ENCODE data around the gene ZNF784. TPM values are rescaled to one million over a fixed set of nuclear protein-coding genes. Genes with fewer than 3 reads are reported as not detected.

Gene ZNF784
- total and polyA plus RNA-seq, 2 of the 13 experiments (the other 11 are each of a cell fraction or from before 2014, with no cell fraction given), result 4.1 to 4.2 TPM

- FAIRE-seq, result no peak
- in situ Hi-C loops (cut with HindIII; ENCODE audit: extremely low pct_ligation_motif_present, low pct_unique_long_range_greater_than_20kb), result no loop called here
- TF ChIP-seq ZNF773 (CRISPR knock-in tag; IDR thresholded peaks at IDR 0.05; ENCODE audit: borderline replicate concordance) (no peak), MLX (CRISPR knock-in tag; IDR thresholded peaks at IDR 0.05) (no peak), DBP (CRISPR knock-in tag; IDR thresholded peaks at IDR 0.05; ENCODE audit: not compliant biosample characterization) (no peak), TCF7L2 (IDR thresholded peaks at IDR 0.05; ENCODE audit: low read depth, low read length) (no peak), CCAR2 (optimal IDR thresholded peaks at IDR 0.05; ENCODE audit: low read depth, low read length) (no peak), ZNF441 (CRISPR knock-in tag; IDR thresholded peaks at IDR 0.05; ENCODE audit: borderline replicate concordance) (no peak), ZNF800 (CRISPR knock-in tag; IDR thresholded peaks at IDR 0.05) (no peak), ZNF510 (CRISPR knock-in tag; IDR thresholded peaks at IDR 0.05; ENCODE audit: low read depth) (no peak), ZSCAN31 (CRISPR knock-in tag; IDR thresholded peaks at IDR 0.05; ENCODE audit: low read depth) (no peak), NFYC (CRISPR knock-in tag; IDR thresholded peaks at IDR 0.05) (no peak), TAF1 (CRISPR knock-in tag; IDR thresholded peaks at IDR 0.05) (peak; percentile 64; the same call in 1 of the 2 replicates), ZNF335 (CRISPR knock-in tag; IDR thresholded peaks at IDR 0.05) (peak; percentile 64; the same call in 1 of the 2 replicates), AGO2 (optimal IDR thresholded peaks at IDR 0.05; ENCODE audit: low read depth, low read length) (peak; percentile 29), SATB2 (CRISPR knock-in tag; IDR thresholded peaks at IDR 0.05) (no peak), CC2D1A (CRISPR knock-in tag; IDR thresholded peaks at IDR 0.05) (no peak), CREB1 (IDR thresholded peaks at IDR 0.05) (peak; percentile 36; the same call in 1 of the 2 replicates), CREB1 (CRISPR knock-in tag; IDR thresholded peaks at IDR 0.05) (no peak), DR1 (CRISPR knock-in tag; IDR thresholded peaks at IDR 0.05) (no peak; the same call in 1 of the 2 replicates), HOMEZ (CRISPR knock-in tag; IDR thresholded peaks at IDR 0.05; ENCODE audit: low read depth) (no peak; the same call in 1 of the 2 replicates), KDM4B (CRISPR knock-in tag; IDR thresholded peaks at IDR 0.05) (peak; percentile 69; the same call in 1 of the 2 replicates), GPN1 (CRISPR knock-in tag; IDR thresholded peaks at IDR 0.05; ENCODE audit: borderline replicate concordance) (no peak)
Measured at GRCh38 chr19:55653651-55654322, 29.4 kb upstream of the ZNF784 start.

More at GRCh38 chr19:55653651-55654322, 29.4 kb upstream of the ZNF784 start:
- peaks cover 34% of the 10 kb centered on the region for H4K20me1 ChIP-seq (ENCODE audit: insufficient read depth, low read length)
- peaks cover 32% of the 10 kb centered on the region for H3K4me1 ChIP-seq (ENCODE audit: insufficient read depth, low read length)
- WGBS (ENCODE audit: low lambda C conversion rate), result under 1% methylated on average over 43 of the region's 57 CpGs
- peak; percentile 47 for ATAC-seq
- intact Hi-C loops (cut with micrococcal nuclease; ENCODE audit: unreplicated experiment), result no loop called here
- no peaks in the 10 kb centered on the region; a peak in 1 of 5 replicates for H3K27me3 ChIP-seq (ENCODE audit: control insufficient read depth in 1 of 2, insufficient read depth in 2 of 2, low read length in 2 of 2)
- H2AFZ ChIP-seq (ENCODE audit: low read length), result no peak overlapping the region
- BruUV-seq (replicated peaks), result TSS peak; percentile 82
- H3K4me3 ChIP-seq (replicated peaks in 1 of 3; ENCODE audit: insufficient read depth in 1 of 3, low read depth in 2 of 3, low read length in 3 of 3), result peak overlapping the region; percentile 85 to 99 (median 97)
- H3K9ac ChIP-seq (ENCODE audit: insufficient read depth, low read depth, low read length), result peak overlapping the region; percentile 99
- peaks cover 0 to 2% of the 10 kb centered on the region in 2 experiments; a peak in 3 of 5 replicates for H3K36me3 ChIP-seq (replicated peaks in 1 of 2; ENCODE audit: control insufficient read depth in 1 of 2, insufficient read depth in 2 of 2, low read length in 2 of 2)
- peak overlapping the region; percentile 99 for H3K27ac ChIP-seq (ENCODE audit: extremely low read length, insufficient read depth, low read length)
- ChIA-PET CTCF (ENCODE audit: low intra/inter-chr PET ratio, low total read pairs) (interaction anchor here (0.7 to 2.3 kb wide), 4 partner anchors 9 to 21 kb away, joined by 3 to 21 read pairs (median 6); no protein-coding TSS in a partner anchor), POLR2A (interaction anchor here (0.7 to 2.1 kb wide), 26 partner anchors 9 to 1464 kb away, joined by 3 to 27 read pairs (median 6); partner anchors contain the start of genes EPN1, FIZ1, HSPBP1 and ISOC2)
- no peaks in the 10 kb centered on the region for H3K9me3 ChIP-seq (ENCODE audit: low read length)
- DNase-seq (ENCODE audit: low spot score), result peak; percentile 97
- peak overlapping the region; percentile 91 for H3K4me2 ChIP-seq (ENCODE audit: low read depth, low read length)
- peaks cover 35% of the 10 kb centered on the region for H3K79me2 ChIP-seq (ENCODE audit: insufficient read depth, low read length)

Measured in HepG2 (cell line).